ENCODE results near the gene RAB7A.

DNA sequence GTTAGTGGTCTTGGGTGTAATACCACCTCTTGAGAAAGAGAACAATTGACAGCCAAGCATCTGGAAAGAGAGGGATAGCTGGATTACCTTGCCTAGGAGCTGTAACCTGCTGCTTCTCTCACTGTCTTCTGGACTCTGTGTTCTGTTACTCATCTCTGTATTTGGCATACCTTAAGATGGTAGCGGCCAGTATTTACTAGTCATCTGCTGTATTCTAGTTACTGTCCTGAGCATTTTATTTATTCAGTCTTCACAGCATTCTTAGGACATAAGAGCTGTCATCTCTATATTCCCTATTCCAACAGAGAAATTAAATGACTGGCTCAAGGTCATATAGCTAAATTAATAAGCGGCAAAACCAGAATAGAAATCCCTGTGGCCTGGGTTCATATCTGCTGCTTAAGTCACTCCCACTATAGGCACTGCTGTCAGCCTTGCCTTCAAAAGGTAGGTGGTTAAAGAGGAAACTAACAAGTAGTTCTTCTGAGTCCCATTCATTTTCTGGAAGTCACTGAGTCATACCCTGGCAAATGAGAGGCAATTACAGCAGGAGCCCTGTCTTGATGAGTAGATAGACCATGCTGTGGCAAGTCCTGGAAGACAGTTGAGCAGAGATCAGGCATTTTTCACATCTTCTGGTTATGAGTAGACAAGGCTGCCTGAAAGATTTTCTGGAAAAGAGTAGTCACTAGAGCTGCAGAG is 68.2 kb downstream of the RAB7A start:
- TF ChIP-seq YY1 (IDR thresholded peaks at IDR 0.05; ENCODE audit: low read depth) (no peak), FOXM1 (IDR thresholded peaks at IDR 0.05; ENCODE audit: borderline replicate concordance, low read depth) (no peak)
